Sigmoid colon (tissue), 4 donors: ENCODE results near the gene ANTXRL.
"Not testable (repeated sequence)": the region's sequence is repeated elsewhere in the genome, so short reads cannot be mapped to it uniquely, and the experiment has no call there.

Experiments
- CTCF ChIP-seq, 4 experiments: fragments of 450-650 bp in 3 of 4; fragments of 200-600 bp in 1 of 4; IDR thresholded peaks; one replicate each; pipeline ENCODE4 v1.5.1; 2016 to 2019; ENCODE audit warnings: antibody characterized with exemption in 4 of 4, mild to moderate bottlenecking in 3 of 4, moderate library complexity in 2 of 4
- EP300 ChIP-seq, 4 donors: sonication (generic); formaldehyde crosslinking; IDR thresholded peaks; one replicate each; pipeline ENCODE4 v1.6.1; 2017; ENCODE audit warnings: antibody characterized with exemption in 4 of 4
- POLR2A ChIP-seq, 2 donors: fragments of 450-650 bp; IDR thresholded peaks; one replicate each; pipeline ENCODE4 v1.6.1; 2016; ENCODE audit warnings: antibody characterized with exemption in 2 of 2, mild to moderate bottlenecking in 2 of 2, moderate library complexity in 2 of 2

GRCh38 chr10:46311961-46312431, 25.2 kb downstream of the ANTXRL start:
- not testable (repeated sequence) for TF ChIP-seq EP300, CTCF, POLR2A (IDR thresholded peaks at IDR 0.05)
